ENCODE results near the gene MYMK. TPM values are rescaled to one million over a fixed set of nuclear protein-coding genes. Genes with fewer than 3 reads are reported as not detected.

MYMK gene
- total and polyA plus RNA-seq, 2 of the 8 experiments (the other 6 are each of a cell fraction or from before 2014, with no cell fraction given): not detected

GRCh38 chr9:133556354-133556753 is 31.6 kb upstream of the MYMK start (continued):
- TF ChIP-seq CTCF (IDR thresholded peaks at IDR 0.05; ENCODE audit: control extremely low read depth in 1 of 3, insufficient read depth in 1 of 3, low read depth in 1 of 3, low read length in 3 of 3): no peak
- TF ChIP-seq BACH1 (IDR thresholded peaks at IDR 0.05; ENCODE audit: low read length): no peak
- no peak for TF ChIP-seq JUN (IDR thresholded peaks at IDR 0.05; ENCODE audit: low read depth, low read length)
- TF ChIP-seq NANOG (IDR thresholded peaks at IDR 0.05; ENCODE audit: insufficient read depth, low read depth, low read length, poor library complexity, severe bottlenecking): no peak
